Left renal pelvis (tissue), 4 donors: ENCODE data around the gene CMIP. TPM values are rescaled to one million over a fixed set of nuclear protein-coding genes. Genes with fewer than 3 reads are reported as not detected.

ENCODE experiments used
- DNase-seq, 4 donors: peaks; one replicate each; pipeline ENCODE4 v3.0.0-alpha.2; 2013; ENCODE audit warnings: low read depth in 4 of 4, low spot score in 3 of 4
- polyA plus RNA-seq, 4 donors: library from polyadenylated mRNA; unstranded; fragments of 120-200 nt; gene quantifications; one replicate each; pipeline ENCODE4 v1.2.1, GENCODE V29; 2013; ENCODE audit not compliant: insufficient read length in 4 of 4

CMIP gene
- polyA plus RNA-seq, 4 donors: 24.0 to 48.3 (median 42.0) TPM

GRCh38 chr16:81629034-81629802, 184.6 kb downstream of the CMIP start:
- DNase-seq: no peak

- no peak for DNase-seq
These were observed 185.5 kb downstream of the CMIP start for GRCh38 chr16:81629896-81630634.

- DNase-seq: no peak
These were observed 186.0 kb downstream of the CMIP start for GRCh38 chr16:81630635-81631031.

GRCh38 chr16:81632392-81633146, 188.0 kb downstream of the CMIP start:
- no peak for DNase-seq

- DNase-seq: no peak
These were observed 188.6 kb downstream of the CMIP start for GRCh38 chr16:81633147-81633619.

GRCh38 chr16:81633680-81634379, 189.2 kb downstream of the CMIP start:
- no peak for DNase-seq

- no peak for DNase-seq
These were observed 189.9 kb downstream of the CMIP start for GRCh38 chr16:81634380-81635062.

- no peak for DNase-seq
These were observed 190.7 kb downstream of the CMIP start for GRCh38 chr16:81635063-81635937.

- no peak for DNase-seq
These were observed 191.8 kb downstream of the CMIP start for GRCh38 chr16:81636298-81636993.

- no peak for DNase-seq
These were observed 193.0 kb downstream of the CMIP start for GRCh38 chr16:81637336-81638235.

GRCh38 chr16:81638286-81638945, 193.8 kb downstream of the CMIP start:
- no peak for DNase-seq

GRCh38 chr16:81639348-81639747, 194.7 kb downstream of the CMIP start:
- no peak for DNase-seq

GRCh38 chr16:81639931-81640680, 195.5 kb downstream of the CMIP start:
- DNase-seq: no peak

- no peak for DNase-seq
These were observed 196.1 kb downstream of the CMIP start for GRCh38 chr16:81640681-81641070.

- no peak for DNase-seq
These were observed 196.9 kb downstream of the CMIP start for GRCh38 chr16:81641395-81642106.

- DNase-seq: no peak
These were observed 197.5 kb downstream of the CMIP start for GRCh38 chr16:81642107-81642436.
